B cell (primary cell): Measurements from ENCODE around the gene ATP8B3.

Experiments used
- CTCF ChIP-seq: fragments of 200-600 bp; IDR thresholded peaks from one replicate; pipeline ENCODE4 v1.8.0; 2022; ENCODE audit warnings: antibody characterized with exemption, mild to moderate bottlenecking
- EZH2 ChIP-seq: IDR thresholded peaks from 2 replicates; pipeline ENCODE4 v1.6.1; 2012; ENCODE audit warnings: borderline replicate concordance, low read depth, mild to moderate bottlenecking, moderate library complexity, low read length; ENCODE audit not compliant: insufficient read depth, poor library complexity, severe bottlenecking

GRCh38 chr19:1734321-1734966, 77.6 kb downstream of the ATP8B3 start:
- no peak for TF ChIP-seq CTCF
- no peak for TF ChIP-seq EZH2
